Measurements from ENCODE around the gene EFCAB14.
A peak's percentile ranks its signal among the peaks of the same experiment; 100 is the strongest.
"Not testable (repeated sequence)": the region's sequence is repeated elsewhere in the genome, so short reads cannot be mapped to it uniquely, and the experiment has no call there.

EFCAB14 gene

GRCh38 chr1:46675549-46676314 is 43.2 kb downstream of the EFCAB14 start:
- H3K4me1 ChIP-seq (ENCODE audit: control insufficient read depth, insufficient read depth, low read length) = no peaks in the 10 kb centered on the region
- H3K9me3 ChIP-seq (ENCODE audit: control insufficient read depth, low read length) = no peaks in the 10 kb centered on the region
- no peaks in the 10 kb centered on the region for H3K27me3 ChIP-seq (ENCODE audit: control insufficient read depth, insufficient read depth, low read length)
- peaks cover 12% of the 10 kb centered on the region for H3K36me3 ChIP-seq (ENCODE audit: control insufficient read depth, insufficient read depth, low read length)
- no peak overlapping the region for H3K4me3 ChIP-seq (ENCODE audit: low read length)
- H3K9ac ChIP-seq (ENCODE audit: low read length) = no peak overlapping the region

GRCh38 chr1:46673749-46674182 is 45.1 kb downstream of the EFCAB14 start:
- Histone ChIP-seq H3K9ac (ENCODE audit: low read length) (no peak overlapping the region), H3K27me3 (ENCODE audit: control insufficient read depth, insufficient read depth, low read length) (no peaks in the 10 kb centered on the region), H3K9me3 (ENCODE audit: control insufficient read depth, low read length) (no peaks in the 10 kb centered on the region), H3K4me3 (ENCODE audit: low read length) (no peak overlapping the region), H3K36me3 (ENCODE audit: control insufficient read depth, insufficient read depth, low read length) (peaks cover 12% of the 10 kb centered on the region), H3K4me1 (ENCODE audit: control insufficient read depth, insufficient read depth, low read length) (peaks cover under 1% of the 10 kb centered on the region)

GRCh38 chr1:46672696-46673095 is 46.2 kb downstream of the EFCAB14 start:
- peaks cover 4% of the 10 kb centered on the region for H3K4me1 ChIP-seq (ENCODE audit: control insufficient read depth, insufficient read depth, low read length)
- H3K36me3 ChIP-seq (ENCODE audit: control insufficient read depth, insufficient read depth, low read length) = peaks cover 12% of the 10 kb centered on the region
- H3K4me3 ChIP-seq (ENCODE audit: low read length) = no peak overlapping the region
- H3K9ac ChIP-seq (ENCODE audit: low read length) = no peak overlapping the region
- no peaks in the 10 kb centered on the region for H3K27me3 ChIP-seq (ENCODE audit: control insufficient read depth, insufficient read depth, low read length)
- no peaks in the 10 kb centered on the region for H3K9me3 ChIP-seq (ENCODE audit: control insufficient read depth, low read length)

GRCh38 chr1:46671554-46671953 is 47.4 kb downstream of the EFCAB14 start, which contains the start of gene TEX38:
TSS of gene TEX38 (plus strand) at chr1:46671854. CDS start at chr1:46671935, 81 bp downstream.
- H3K4me3 ChIP-seq (ENCODE audit: low read length) = no peak within 1 kb of the TSS
- H3K36me3 ChIP-seq (ENCODE audit: control insufficient read depth, insufficient read depth, low read length) = peaks cover 12% of the 10 kb centered on the region
- no peak within 1 kb of the TSS for H3K9ac ChIP-seq (ENCODE audit: low read length)
- H3K4me1 ChIP-seq (ENCODE audit: control insufficient read depth, insufficient read depth, low read length) = peaks cover 14% of the 10 kb centered on the region
- H3K27me3 ChIP-seq (ENCODE audit: control insufficient read depth, insufficient read depth, low read length) = no peaks in the 10 kb centered on the region
- no peaks in the 10 kb centered on the region for H3K9me3 ChIP-seq (ENCODE audit: control insufficient read depth, low read length)

GRCh38 chr1:46670134-46670533 is 48.8 kb downstream of the EFCAB14 start:
- H3K9me3 ChIP-seq (ENCODE audit: control insufficient read depth, low read length) = no peaks in the 10 kb centered on the region
- no peaks in the 10 kb centered on the region for H3K27me3 ChIP-seq (ENCODE audit: control insufficient read depth, insufficient read depth, low read length)
- peaks cover 4% of the 10 kb centered on the region for H3K36me3 ChIP-seq (ENCODE audit: control insufficient read depth, insufficient read depth, low read length)
- no peak overlapping the region for H3K9ac ChIP-seq (ENCODE audit: low read length)
- peaks cover 14% of the 10 kb centered on the region for H3K4me1 ChIP-seq (ENCODE audit: control insufficient read depth, insufficient read depth, low read length)
- no peak overlapping the region for H3K4me3 ChIP-seq (ENCODE audit: low read length)

GRCh38 chr1:46667782-46668760 is 50.8 kb downstream of the EFCAB14 start, which contains the start of gene ATPAF1:
TSS of gene ATPAF1 (minus strand) at chr1:46668364. CDS start at chr1:46668322, 42 bp downstream.
- Histone ChIP-seq H3K9me3 (ENCODE audit: control insufficient read depth, low read length) (no peaks in the 10 kb centered on the region), H3K36me3 (ENCODE audit: control insufficient read depth, insufficient read depth, low read length) (no peaks in the 10 kb centered on the region), H3K4me3 (ENCODE audit: low read length) (peak within 1 kb of the TSS; percentile 70), H3K27me3 (ENCODE audit: control insufficient read depth, insufficient read depth, low read length) (no peaks in the 10 kb centered on the region), H3K9ac (ENCODE audit: low read length) (peak within 1 kb of the TSS; percentile 81), H3K4me1 (ENCODE audit: control insufficient read depth, insufficient read depth, low read length) (peaks cover 14% of the 10 kb centered on the region)

- no peak overlapping the region for H3K4me3 ChIP-seq (ENCODE audit: low read length)
- no peak overlapping the region for H3K9ac ChIP-seq (ENCODE audit: low read length)
- H3K9me3 ChIP-seq (ENCODE audit: control insufficient read depth, low read length) = no peaks in the 10 kb centered on the region
- H3K4me1 ChIP-seq (ENCODE audit: control insufficient read depth, insufficient read depth, low read length) = peaks cover 14% of the 10 kb centered on the region
- no peaks in the 10 kb centered on the region for H3K27me3 ChIP-seq (ENCODE audit: control insufficient read depth, insufficient read depth, low read length)
- no peaks in the 10 kb centered on the region for H3K36me3 ChIP-seq (ENCODE audit: control insufficient read depth, insufficient read depth, low read length)
These were observed 52.9 kb downstream of the EFCAB14 start for GRCh38 chr1:46665983-46666382.

- not testable (repeated sequence) for H3K36me3 ChIP-seq (ENCODE audit: control insufficient read depth, insufficient read depth, low read length); H3K4me3 ChIP-seq (ENCODE audit: low read length); H3K27me3 ChIP-seq (ENCODE audit: control insufficient read depth, insufficient read depth, low read length); H3K9ac ChIP-seq (ENCODE audit: low read length); H3K9me3 ChIP-seq (ENCODE audit: control insufficient read depth, low read length)
- H3K4me1 ChIP-seq (ENCODE audit: control insufficient read depth, insufficient read depth, low read length) = peaks cover 11% of the 10 kb centered on the region
These were observed 56.0 kb downstream of the EFCAB14 start for GRCh38 chr1:46662919-46663318.

GRCh38 chr1:46660116-46660515 is 58.8 kb downstream of the EFCAB14 start:
- H3K27me3 ChIP-seq (ENCODE audit: control insufficient read depth, insufficient read depth, low read length); H3K9ac ChIP-seq (ENCODE audit: low read length); H3K4me1 ChIP-seq (ENCODE audit: control insufficient read depth, insufficient read depth, low read length); H3K4me3 ChIP-seq (ENCODE audit: low read length); H3K9me3 ChIP-seq (ENCODE audit: control insufficient read depth, low read length); H3K36me3 ChIP-seq (ENCODE audit: control insufficient read depth, insufficient read depth, low read length): not testable (repeated sequence)

GRCh38 chr1:46659307-46659870 is 59.5 kb downstream of the EFCAB14 start:
- H3K9me3 ChIP-seq (ENCODE audit: control insufficient read depth, low read length) = no peaks in the 10 kb centered on the region
- H3K9ac ChIP-seq (ENCODE audit: low read length) = no peak overlapping the region
- no peak overlapping the region for H3K4me3 ChIP-seq (ENCODE audit: low read length)
- H3K4me1 ChIP-seq (ENCODE audit: control insufficient read depth, insufficient read depth, low read length) = no peaks in the 10 kb centered on the region
- H3K27me3 ChIP-seq (ENCODE audit: control insufficient read depth, insufficient read depth, low read length) = no peaks in the 10 kb centered on the region
- H3K36me3 ChIP-seq (ENCODE audit: control insufficient read depth, insufficient read depth, low read length) = no peaks in the 10 kb centered on the region

GRCh38 chr1:46657775-46658174 is 61.1 kb downstream of the EFCAB14 start:
- H3K36me3 ChIP-seq (ENCODE audit: control insufficient read depth, insufficient read depth, low read length) = no peaks in the 10 kb centered on the region
- H3K9ac ChIP-seq (ENCODE audit: low read length) = no peak overlapping the region
- no peaks in the 10 kb centered on the region for H3K27me3 ChIP-seq (ENCODE audit: control insufficient read depth, insufficient read depth, low read length)
- no peaks in the 10 kb centered on the region for H3K4me1 ChIP-seq (ENCODE audit: control insufficient read depth, insufficient read depth, low read length)
- H3K4me3 ChIP-seq (ENCODE audit: low read length) = no peak overlapping the region
- no peaks in the 10 kb centered on the region for H3K9me3 ChIP-seq (ENCODE audit: control insufficient read depth, low read length)

- Histone ChIP-seq H3K4me3 (ENCODE audit: low read length) (no peak overlapping the region), H3K9me3 (ENCODE audit: control insufficient read depth, low read length) (no peaks in the 10 kb centered on the region), H3K4me1 (ENCODE audit: control insufficient read depth, insufficient read depth, low read length) (no peaks in the 10 kb centered on the region), H3K9ac (ENCODE audit: low read length) (no peak overlapping the region), H3K27me3 (ENCODE audit: control insufficient read depth, insufficient read depth, low read length) (no peaks in the 10 kb centered on the region), H3K36me3 (ENCODE audit: control insufficient read depth, insufficient read depth, low read length) (no peaks in the 10 kb centered on the region)
These were observed 62.3 kb downstream of the EFCAB14 start for GRCh38 chr1:46656643-46657042.

Data from mucosa of stomach (tissue), 1 donor.